ENCODE measurements around the gene DDX11.
A peak's percentile ranks its signal among the peaks of the same experiment; 100 is the strongest.
"Not testable (repeated sequence)": the region's sequence is repeated elsewhere in the genome, so short reads cannot be mapped to it uniquely, and the experiment has no call there.

Gene DDX11

GRCh38 chr12:31073527-31074332 lies at the start of gene DDX11:
TSS of gene DDX11 (plus strand) at chr12:31073860. CDS start at chr12:31078394, 4,534 bp downstream.
- in situ Hi-C loops (cut with MboI; ENCODE audit: low pct_unique_long_range_greater_than_20kb, low sequenced_read_pairs, unreplicated experiment): not testable (repeated sequence)
- DNase-seq (ENCODE audit: low spot score): peak; percentile 91

GRCh38 chr12:31026202-31026601 lies 47.5 kb upstream of the DDX11 start:
- in situ Hi-C loops (cut with MboI; ENCODE audit: low pct_unique_long_range_greater_than_20kb, low sequenced_read_pairs, unreplicated experiment): no loop called here
- TF ChIP-seq CTCF (IDR thresholded peaks at IDR 0.05; ENCODE audit: extremely low read depth, insufficient read depth, missing control alignments): no peak
- no peak for DNase-seq (ENCODE audit: low spot score)

DNA sequence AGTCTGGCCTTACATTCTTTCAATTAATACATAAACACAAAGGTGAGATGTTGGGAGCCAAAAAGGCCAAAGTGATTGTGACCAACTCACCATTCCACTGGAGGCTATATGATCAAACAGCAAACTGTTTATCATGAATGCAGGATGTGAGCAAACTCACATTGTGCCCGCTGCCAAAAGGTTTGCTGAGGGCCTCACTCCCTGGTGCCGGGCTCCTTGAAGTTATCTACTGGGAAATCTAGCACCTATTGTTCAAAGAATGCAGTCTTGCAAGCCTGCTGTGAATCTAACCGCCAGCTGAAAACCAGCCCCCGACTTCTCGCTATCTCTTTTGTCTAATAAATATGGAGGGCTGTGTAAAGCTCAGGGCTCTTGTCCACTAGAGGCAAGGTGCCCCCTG lies 46.7 kb upstream of the DDX11 start:
- in situ Hi-C loops (cut with MboI; ENCODE audit: low pct_unique_long_range_greater_than_20kb, low sequenced_read_pairs, unreplicated experiment); DNase-seq (ENCODE audit: low spot score): not testable (repeated sequence)

DNA sequence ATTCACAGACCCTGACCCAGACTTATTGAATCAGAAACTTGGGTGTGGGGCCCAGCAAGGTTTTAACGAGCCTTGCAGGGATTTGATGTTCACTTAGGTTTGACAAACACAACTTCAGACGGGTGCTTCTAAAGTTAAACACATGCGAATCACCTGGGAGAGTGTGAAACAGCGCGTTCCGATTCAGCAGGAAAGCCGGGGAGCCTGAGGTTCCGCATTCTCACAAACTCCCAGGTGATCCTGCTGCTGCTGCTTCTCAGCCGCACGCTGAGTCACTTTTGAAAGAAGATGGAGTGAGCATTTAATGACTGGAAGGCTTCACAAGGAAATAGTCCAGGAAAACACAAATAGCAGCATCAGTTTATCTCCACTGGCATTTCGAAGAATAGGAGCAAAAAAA lies 44.2 kb upstream of the DDX11 start:
- in situ Hi-C loops (cut with MboI; ENCODE audit: low pct_unique_long_range_greater_than_20kb, low sequenced_read_pairs, unreplicated experiment): no loop called here
- DNase-seq (ENCODE audit: low spot score): no peak
- TF ChIP-seq CTCF (IDR thresholded peaks at IDR 0.05; ENCODE audit: extremely low read depth, insufficient read depth, missing control alignments): no peak

DNA sequence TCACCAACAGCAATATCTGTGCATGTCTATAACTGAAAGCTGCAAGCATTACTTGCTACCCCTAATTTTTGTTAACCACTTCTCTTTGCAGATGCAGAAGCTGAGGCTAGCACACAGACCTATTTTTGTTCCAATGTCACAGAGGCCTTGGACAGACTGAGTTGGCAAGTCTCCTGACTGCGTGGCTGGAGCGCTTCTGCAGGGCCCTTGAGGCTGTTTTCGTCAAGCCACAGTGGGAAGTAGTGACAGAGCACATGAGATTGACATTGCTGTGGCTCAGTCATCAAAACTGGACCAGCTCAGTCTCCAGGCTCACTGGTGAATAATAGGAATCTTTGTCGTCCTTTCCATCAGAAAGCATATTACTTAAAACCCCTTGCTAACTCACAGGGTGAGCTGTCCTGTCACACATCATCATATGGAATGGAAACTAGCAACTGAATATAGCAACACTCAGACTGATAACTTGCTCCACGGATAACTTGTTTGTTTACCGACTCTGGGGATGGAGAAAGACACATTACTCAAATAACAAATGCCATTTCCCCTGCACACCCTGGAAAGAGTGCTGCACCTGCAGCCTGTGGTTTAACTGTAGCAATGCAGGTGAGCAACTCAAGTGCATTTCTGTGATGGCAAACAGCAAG lies 43.6 kb upstream of the DDX11 start:
- TF ChIP-seq CTCF (IDR thresholded peaks at IDR 0.05; ENCODE audit: extremely low read depth, insufficient read depth, missing control alignments): no peak
- in situ Hi-C loops (cut with MboI; ENCODE audit: low pct_unique_long_range_greater_than_20kb, low sequenced_read_pairs, unreplicated experiment): no loop called here
- no peak for DNase-seq (ENCODE audit: low spot score)

GRCh38 chr12:31031951-31032335 lies 41.7 kb upstream of the DDX11 start:
- no peak for DNase-seq (ENCODE audit: low spot score)
- no peak for TF ChIP-seq CTCF (IDR thresholded peaks at IDR 0.05; ENCODE audit: extremely low read depth, insufficient read depth, missing control alignments)
- in situ Hi-C loops (cut with MboI; ENCODE audit: low pct_unique_long_range_greater_than_20kb, low sequenced_read_pairs, unreplicated experiment): no loop called here

DNA sequence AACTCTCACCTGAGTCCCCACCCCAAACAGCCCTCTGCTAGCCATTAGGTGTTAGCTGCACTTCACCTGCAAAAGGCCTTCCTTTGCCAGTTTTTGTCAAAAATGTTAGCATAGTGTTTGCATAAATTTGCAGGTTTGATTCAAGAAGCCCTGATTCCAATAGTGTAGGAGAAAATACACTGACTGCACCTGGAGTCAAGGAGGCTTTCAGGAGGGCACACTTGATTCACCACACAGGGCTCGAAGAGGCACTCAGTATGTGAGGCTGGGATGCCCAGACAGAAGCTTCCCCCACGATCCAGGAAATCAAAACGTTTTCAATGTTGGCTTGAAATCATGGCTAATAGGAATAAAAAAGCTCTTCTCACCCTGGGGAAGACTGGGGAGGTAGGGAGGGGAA lies 40.5 kb upstream of the DDX11 start:
- TF ChIP-seq CTCF (IDR thresholded peaks at IDR 0.05; ENCODE audit: extremely low read depth, insufficient read depth, missing control alignments): no peak
- peak; percentile 1 for DNase-seq (ENCODE audit: low spot score)
- in situ Hi-C loops (cut with MboI; ENCODE audit: low pct_unique_long_range_greater_than_20kb, low sequenced_read_pairs, unreplicated experiment): no loop called here

Data from GM13977 (cell line).